HepG2 (cell line): ENCODE data around the gene ABHD17B. TPM values are rescaled to one million over a fixed set of nuclear protein-coding genes. Genes with fewer than 3 reads are reported as not detected.
A peak's percentile ranks its signal among the peaks of the same experiment; 100 is the strongest.

Experiments used
- DNMT1 ChIP-seq: sonication (generic); formaldehyde crosslinking; IDR thresholded peaks from 2 replicates; pipeline ENCODE4 v1.5.1; 2020; ENCODE audit warnings: mild to moderate bottlenecking, missing genetic modification reagents
- DR1 ChIP-seq: sonication (generic); formaldehyde crosslinking; IDR thresholded peaks from 2 replicates; pipeline ENCODE4 v1.8.0; 2021; ENCODE audit warnings: mild to moderate bottlenecking, missing genetic modification reagents, inconsistent platforms
- FLYWCH1 ChIP-seq: sonication (generic); formaldehyde crosslinking; IDR thresholded peaks from 2 replicates; pipeline ENCODE4 v1.8.1; 2023; ENCODE audit warnings: mild to moderate bottlenecking, missing genetic modification reagents
- HMGXB3 ChIP-seq: sonication (generic); formaldehyde crosslinking; IDR thresholded peaks from 2 replicates; pipeline ENCODE4 v1.4.0; 2020; ENCODE audit warnings: missing genetic modification reagents, borderline replicate concordance
- REXO4 ChIP-seq: sonication (generic); formaldehyde crosslinking; IDR thresholded peaks from 2 replicates; pipeline ENCODE4 v1.8.0; 2022; ENCODE audit warnings: missing genetic modification reagents, mild to moderate bottlenecking, borderline replicate concordance
- RFXANK ChIP-seq: IDR thresholded peaks from 2 replicates; pipeline ENCODE4 v1.6.1; 2016
- SALL2 ChIP-seq: sonication (generic); formaldehyde crosslinking; IDR thresholded peaks from 2 replicates; pipeline ENCODE4 v1.8.1; 2023; ENCODE audit warnings: mild to moderate bottlenecking, missing genetic modification reagents, inconsistent platforms
- SMC3 ChIP-seq: IDR thresholded peaks from 2 replicates; pipeline ENCODE4 v1.6.1; 2011; ENCODE audit warnings: low read length, improper control_type of control experiment
- TCF12 ChIP-seq, 2 experiments: fragments of 450-650 bp in 1 of 2; sonication (generic) in 1 of 2; formaldehyde crosslinking in 1 of 2; IDR thresholded peaks; 2 replicates each; pipeline versions ENCODE4 v1.6.1 to v1.8.0; 2017 to 2022; ENCODE audit warnings: antibody characterized with exemption in 1 of 2, mild to moderate bottlenecking in 1 of 2, missing genetic modification reagents in 1 of 2, moderate library complexity in 1 of 2
- TEAD2 ChIP-seq: sonication (generic); formaldehyde crosslinking; IDR thresholded peaks from 2 replicates; pipeline ENCODE4 v1.9.0; 2021; ENCODE audit warnings: missing genetic modification reagents
- ZNF180 ChIP-seq: sonication (generic); formaldehyde crosslinking; IDR thresholded peaks from 2 replicates; pipeline ENCODE4 v1.4.0; 2020; ENCODE audit warnings: low read depth, missing genetic modification reagents, borderline replicate concordance
- ZNF20 ChIP-seq: sonication (generic); formaldehyde crosslinking; IDR thresholded peaks from 2 replicates; pipeline ENCODE4 v1.4.0; 2020; ENCODE audit warnings: mild to moderate bottlenecking, moderate library complexity, missing genetic modification reagents
- ZNF577 ChIP-seq: sonication (generic); formaldehyde crosslinking; IDR thresholded peaks from 2 replicates; pipeline ENCODE4 v1.4.0; 2020; ENCODE audit warnings: mild to moderate bottlenecking, low read depth, missing genetic modification reagents, borderline replicate concordance
- ZNF607 ChIP-seq: sonication (generic); formaldehyde crosslinking; IDR thresholded peaks from 2 replicates; pipeline ENCODE4 v1.5.1; 2020; ENCODE audit warnings: missing genetic modification reagents, mild to moderate bottlenecking, borderline replicate concordance
- ZNF737 ChIP-seq: sonication (generic); formaldehyde crosslinking; IDR thresholded peaks from 2 replicates; pipeline ENCODE4 v1.5.0; 2020; ENCODE audit warnings: missing genetic modification reagents, mild to moderate bottlenecking, borderline replicate concordance
- ZNF790 ChIP-seq: sonication (generic); formaldehyde crosslinking; IDR thresholded peaks from 2 replicates; pipeline ENCODE4 v1.8.0; 2022; ENCODE audit warnings: missing genetic modification reagents, mild to moderate bottlenecking, borderline replicate concordance
- ZNF839 ChIP-seq: sonication (generic); formaldehyde crosslinking; IDR thresholded peaks from 2 replicates; pipeline ENCODE4 v1.4.0; 2020; ENCODE audit warnings: missing genetic modification reagents, mild to moderate bottlenecking, borderline replicate concordance
- ZSCAN9 ChIP-seq: IDR thresholded peaks from 2 replicates; pipeline ENCODE4 v1.6.1; 2016; ENCODE audit warnings: borderline replicate concordance
- polyA plus RNA-seq, 8 experiments: library from polyadenylated mRNA; depleted of rRNA in 3 of 8; stranded (reverse) in 7 of 8; unstranded in 1 of 8; fragments of >200 nt; fragmentation: Illumina TruSeq in 4 of 8; extraction: Trizol in 4 of 8; gene quantifications; 2 replicates each; pipeline versions ENCODE4 v1.2.1 to v1.2.3, GENCODE V29; 2011 to 2016; ENCODE audit warnings: low read depth in 4 of 8, missing spikeins in 1 of 8, mixed read lengths in 1 of 8; ENCODE audit not compliant: insufficient read depth in 1 of 8
- total RNA-seq, 5 experiments: library from RNA; depleted of rRNA; stranded (reverse); fragments of >200 nt; fragmentation: Illumina TruSeq; extraction: Trizol; gene quantifications; 2 replicates each; pipeline ENCODE4 v1.2.3, GENCODE V29; 2016; ENCODE audit warnings: low read depth in 1 of 5
- TF ChIP-seq, protein P1 (sequence below): sonication (generic); formaldehyde crosslinking; IDR thresholded peaks from 2 replicates; pipeline ENCODE4 v1.5.0; 2020; ENCODE audit warnings: missing genetic modification reagents
- TF ChIP-seq, protein P2 (sequence below): sonication (generic); formaldehyde crosslinking; IDR thresholded peaks from 2 replicates; pipeline ENCODE4 v1.4.0; 2020; ENCODE audit warnings: missing genetic modification reagents

ABHD17B gene
- total and polyA plus RNA-seq, 2 of the 13 experiments (the other 11 are each of a cell fraction or from before 2014, with no cell fraction given) = 11.3 to 22.0 TPM

DNA sequence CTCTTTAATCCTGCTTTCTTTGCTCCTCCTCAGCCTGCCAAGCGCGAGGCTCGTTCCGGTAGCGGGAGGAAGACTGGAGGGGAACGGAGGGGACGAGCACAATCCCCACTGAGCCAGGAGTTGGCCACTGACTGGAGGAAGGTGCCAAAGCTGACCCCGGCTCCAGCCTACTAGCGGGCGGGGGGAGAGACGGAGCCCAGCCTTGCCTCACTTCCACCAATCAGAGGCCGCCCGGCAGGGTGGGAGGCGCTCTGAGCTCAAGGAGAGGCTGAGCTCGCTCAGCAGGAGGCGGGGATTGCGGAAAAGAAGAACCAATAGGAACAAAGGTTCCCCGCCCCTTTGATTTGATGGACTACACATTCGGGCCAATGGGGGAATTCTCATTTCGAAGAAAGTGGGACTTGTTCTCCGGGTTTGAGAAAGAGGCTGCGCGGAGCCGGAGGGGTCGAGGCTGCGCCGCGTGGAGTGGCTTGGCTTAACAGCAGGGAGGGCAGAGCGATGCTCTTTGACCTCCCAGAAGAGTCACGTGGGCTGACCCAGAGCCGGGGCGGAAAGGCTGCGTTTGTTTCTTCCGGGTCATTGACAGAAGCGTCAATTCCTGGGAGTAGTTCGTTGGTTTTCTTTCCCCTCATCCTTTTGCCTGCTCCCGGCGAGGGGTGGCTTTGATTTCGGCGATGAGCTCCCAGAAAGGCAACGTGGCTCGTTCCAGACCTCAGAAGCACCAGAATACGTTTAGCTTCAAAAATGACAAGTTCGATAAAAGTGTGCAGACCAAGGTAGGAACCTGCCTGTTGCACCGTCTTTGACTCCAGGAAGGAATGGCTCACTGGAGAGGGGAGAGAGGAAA, at the start of gene ABHD17B, which contains the start of gene C9orf85 (continued):
- TF ChIP-seq HMGXB3 (CRISPR knock-in tag) (0 out of 2 replicates have a peak, but pooled peaks have one; percentile 70), TCF12 (IDR thresholded peaks at IDR 0.05) (no peak), TCF12 (CRISPR knock-in tag; IDR thresholded peaks at IDR 0.05) (no peak), ZNF839 (CRISPR knock-in tag) (no peak), ZNF737 (CRISPR knock-in tag) (no peak), SMC3 (no peak), DR1 (CRISPR knock-in tag) (peak; percentile 94), ZNF607 (CRISPR knock-in tag) (no peak; the same call in 1 of the 2 replicates), REXO4 (no peak), ZSCAN9 (CRISPR knock-in tag) (peak; percentile 79), ZNF20 (no peak), ZNF790 (CRISPR knock-in tag) (no peak; the same call in 1 of the 2 replicates), SALL2 (peak; percentile 73), ZNF577 (no peak), RFXANK (CRISPR knock-in tag) (no peak), TEAD2 (CRISPR knock-in tag) (peak; percentile 85; the same call in 1 of the 2 replicates), ZNF180 (CRISPR knock-in tag) (no peak), FLYWCH1 (CRISPR knock-in tag) (no peak), DNMT1 (CRISPR knock-in tag) (no peak)
- TF ChIP-seq, protein P1, sequence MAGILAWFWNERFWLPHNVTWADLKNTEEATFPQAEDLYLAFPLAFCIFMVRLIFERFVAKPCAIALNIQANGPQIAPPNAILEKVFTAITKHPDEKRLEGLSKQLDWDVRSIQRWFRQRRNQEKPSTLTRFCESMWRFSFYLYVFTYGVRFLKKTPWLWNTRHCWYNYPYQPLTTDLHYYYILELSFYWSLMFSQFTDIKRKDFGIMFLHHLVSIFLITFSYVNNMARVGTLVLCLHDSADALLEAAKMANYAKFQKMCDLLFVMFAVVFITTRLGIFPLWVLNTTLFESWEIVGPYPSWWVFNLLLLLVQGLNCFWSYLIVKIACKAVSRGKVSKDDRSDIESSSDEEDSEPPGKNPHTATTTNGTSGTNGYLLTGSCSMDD (CRISPR knock-in tag) = no peak
- TF ChIP-seq, protein P2, sequence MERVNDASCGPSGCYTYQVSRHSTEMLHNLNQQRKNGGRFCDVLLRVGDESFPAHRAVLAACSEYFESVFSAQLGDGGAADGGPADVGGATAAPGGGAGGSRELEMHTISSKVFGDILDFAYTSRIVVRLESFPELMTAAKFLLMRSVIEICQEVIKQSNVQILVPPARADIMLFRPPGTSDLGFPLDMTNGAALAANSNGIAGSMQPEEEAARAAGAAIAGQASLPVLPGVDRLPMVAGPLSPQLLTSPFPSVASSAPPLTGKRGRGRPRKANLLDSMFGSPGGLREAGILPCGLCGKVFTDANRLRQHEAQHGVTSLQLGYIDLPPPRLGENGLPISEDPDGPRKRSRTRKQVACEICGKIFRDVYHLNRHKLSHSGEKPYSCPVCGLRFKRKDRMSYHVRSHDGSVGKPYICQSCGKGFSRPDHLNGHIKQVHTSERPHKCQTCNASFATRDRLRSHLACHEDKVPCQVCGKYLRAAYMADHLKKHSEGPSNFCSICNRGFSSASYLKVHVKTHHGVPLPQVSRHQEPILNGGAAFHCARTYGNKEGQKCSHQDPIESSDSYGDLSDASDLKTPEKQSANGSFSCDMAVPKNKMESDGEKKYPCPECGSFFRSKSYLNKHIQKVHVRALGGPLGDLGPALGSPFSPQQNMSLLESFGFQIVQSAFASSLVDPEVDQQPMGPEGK (CRISPR knock-in tag) = no peak; the same call in none of the 2 replicates
